ENCODE measurements around the gene SMOC2.

DNA sequence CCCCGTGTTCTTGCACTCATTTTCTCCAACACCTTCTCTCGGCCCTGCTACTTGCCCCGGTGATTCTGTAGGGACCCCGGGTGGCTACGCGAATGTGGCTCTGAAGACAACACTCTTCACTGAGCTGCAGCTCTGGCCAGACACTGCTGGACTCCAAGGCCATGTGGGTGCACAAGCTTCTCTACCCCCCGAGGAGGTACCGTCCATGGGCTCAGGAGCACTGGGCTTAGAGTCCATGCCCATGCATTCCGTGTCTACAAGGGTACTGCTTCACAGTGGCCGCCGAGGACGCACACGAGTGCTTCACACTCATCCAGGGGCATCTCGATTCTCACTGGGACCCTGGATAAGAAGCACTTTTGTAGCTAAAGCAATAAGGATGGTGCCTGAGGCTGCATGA, 59.5 kb downstream of the SMOC2 start:
- TF ChIP-seq, protein P1, sequence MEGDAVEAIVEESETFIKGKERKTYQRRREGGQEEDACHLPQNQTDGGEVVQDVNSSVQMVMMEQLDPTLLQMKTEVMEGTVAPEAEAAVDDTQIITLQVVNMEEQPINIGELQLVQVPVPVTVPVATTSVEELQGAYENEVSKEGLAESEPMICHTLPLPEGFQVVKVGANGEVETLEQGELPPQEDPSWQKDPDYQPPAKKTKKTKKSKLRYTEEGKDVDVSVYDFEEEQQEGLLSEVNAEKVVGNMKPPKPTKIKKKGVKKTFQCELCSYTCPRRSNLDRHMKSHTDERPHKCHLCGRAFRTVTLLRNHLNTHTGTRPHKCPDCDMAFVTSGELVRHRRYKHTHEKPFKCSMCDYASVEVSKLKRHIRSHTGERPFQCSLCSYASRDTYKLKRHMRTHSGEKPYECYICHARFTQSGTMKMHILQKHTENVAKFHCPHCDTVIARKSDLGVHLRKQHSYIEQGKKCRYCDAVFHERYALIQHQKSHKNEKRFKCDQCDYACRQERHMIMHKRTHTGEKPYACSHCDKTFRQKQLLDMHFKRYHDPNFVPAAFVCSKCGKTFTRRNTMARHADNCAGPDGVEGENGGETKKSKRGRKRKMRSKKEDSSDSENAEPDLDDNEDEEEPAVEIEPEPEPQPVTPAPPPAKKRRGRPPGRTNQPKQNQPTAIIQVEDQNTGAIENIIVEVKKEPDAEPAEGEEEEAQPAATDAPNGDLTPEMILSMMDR (conservative IDR thresholded peaks at IDR 0.05 in 1 of 2, IDR thresholded peaks at IDR 0.05 in 1 of 2; ENCODE audit: extremely low read depth in 1 of 2, insufficient read depth in 1 of 2, low read depth in 1 of 2, low read length in 2 of 2) = no peak
- no peak for TF ChIP-seq EZH2 (IDR thresholded peaks at IDR 0.05; ENCODE audit: borderline replicate concordance, low read length)

All from mammary epithelial cell (primary cell).